Activated CD8-positive, alpha-beta T cell treated with anti-CD3 and anti-CD28 coated beads for 36 hours (primary cell): Measurements from ENCODE around the gene DLG2. TPM values are rescaled to one million over a fixed set of nuclear protein-coding genes. Genes with fewer than 3 reads are reported as not detected.

Experiments used
- ATAC-seq: fragments of 200-7000 bp; cut with Tn5 transposase; one replicate; pipeline ENCODE4 v1.10.0; 2021; ENCODE audit warnings: mild to moderate bottlenecking, moderate library complexity
- CTCF ChIA-PET: fragments of 350-600 bp; sonication (Branson Sonifier 250); formaldehyde crosslinking; loops from one replicate; lab custom pipeline; 2021; ENCODE audit warnings: antibody characterized with exemption; lab: Charles Lee
- POLR2A ChIA-PET: fragments of 350-600 bp; sonication (Branson Sonifier 250); formaldehyde crosslinking; loops from one replicate; lab custom pipeline; 2021; ENCODE audit warnings: antibody characterized with exemption; lab: Charles Lee
- DNase-seq: peaks from one replicate; pipeline ENCODE4 v3.0.0-alpha.2; 2020
- H3K27ac Mint-ChIP-seq: one replicate; pipeline ENCODE4 v1.8.0; 2021; ENCODE audit warnings: mild to moderate bottlenecking, mixed read lengths
- H3K27me3 Mint-ChIP-seq: one replicate; pipeline ENCODE4 v1.8.0; 2021; ENCODE audit warnings: mixed read lengths
- H3K36me3 Mint-ChIP-seq: one replicate; pipeline ENCODE4 v1.8.0; 2021; ENCODE audit warnings: low read depth, mixed read lengths
- H3K4me1 Mint-ChIP-seq: one replicate; pipeline ENCODE4 v1.8.0; 2021; ENCODE audit warnings: low read depth, mixed read lengths
- H3K4me3 Mint-ChIP-seq: one replicate; pipeline ENCODE4 v1.8.0; 2021; ENCODE audit warnings: mild to moderate bottlenecking, moderate library complexity, mixed read lengths
- H3K9me3 Mint-ChIP-seq: one replicate; pipeline ENCODE4 v1.8.0; 2021; ENCODE audit warnings: mixed read lengths
- CTCF ChIP-seq: fragments of 200-600 bp; IDR thresholded peaks from one replicate; pipeline ENCODE4 v1.8.0; 2022; ENCODE audit warnings: antibody characterized with exemption, mild to moderate bottlenecking
- intact Hi-C: fragments of 100-400 bp; cut with micrococcal nuclease; formaldehyde crosslinking; loops from one replicate; pipeline ENCODE4 v1.10.0; 2022
- total RNA-seq, 2 experiments: library from RNA; stranded (reverse); gene quantifications; one replicate each; pipeline ENCODE4 v1.2.3, GENCODE V29; 2021

DLG2 gene
- total RNA-seq, 2 experiments from 2014 or later: 2.2 to 2.6 TPM

- no peaks in the 10 kb centered on the region for H3K27me3 Mint-ChIP-seq
Observed at GRCh38 chr11:84871116-84871515, 756.0 kb downstream of the DLG2 start.

GRCh38 chr11:84870486-84870885, 756.7 kb downstream of the DLG2 start:
- ChIA-PET POLR2A (no interaction called here), CTCF (interaction anchor here (1.0 kb wide), 1 partner anchor 8 kb away, joined by 3 read pairs; no protein-coding TSS in a partner anchor)
- no peak for TF ChIP-seq CTCF
- peaks cover 20% of the 10 kb centered on the region for H3K9me3 Mint-ChIP-seq
- no peak overlapping the region for H3K4me3 Mint-ChIP-seq
- no peaks in the 10 kb centered on the region for H3K4me1 Mint-ChIP-seq
- intact Hi-C loops: no loop called here
- H3K36me3 Mint-ChIP-seq: no peaks in the 10 kb centered on the region
- no peaks in the 10 kb centered on the region for H3K27me3 Mint-ChIP-seq
- DNase-seq (no peak), ATAC-seq (no peak)
- H3K27ac Mint-ChIP-seq: no peak overlapping the region

More at GRCh38 chr11:84871116-84871515, 756.0 kb downstream of the DLG2 start:
- Mint-ChIP-seq H3K27ac (no peak overlapping the region), H3K4me1 (no peaks in the 10 kb centered on the region), H3K9me3 (peaks cover 19% of the 10 kb centered on the region), H3K4me3 (no peak overlapping the region), H3K36me3 (no peaks in the 10 kb centered on the region)
- ChIA-PET CTCF (interaction anchor here (1.0 kb wide), 1 partner anchor 8 kb away, joined by 3 read pairs; no protein-coding TSS in a partner anchor), POLR2A (no interaction called here)
- TF ChIP-seq CTCF: no peak
- intact Hi-C loops: no loop called here
- DNase-seq (no peak), ATAC-seq (no peak)

- Mint-ChIP-seq H3K36me3 (no peaks in the 10 kb centered on the region), H3K4me1 (no peaks in the 10 kb centered on the region), H3K9me3 (peaks cover 22% of the 10 kb centered on the region), H3K4me3 (no peak overlapping the region), H3K27ac (no peak overlapping the region), H3K27me3 (no peaks in the 10 kb centered on the region)
- no peak for ATAC-seq
- DNase-seq: no peak
- intact Hi-C loops: no loop called here
- no peak for TF ChIP-seq CTCF
- CTCF ChIA-PET: no interaction called here
- POLR2A ChIA-PET: no interaction called here
Observed at GRCh38 chr11:84866922-84867321, 760.2 kb downstream of the DLG2 start.

GRCh38 chr11:84865791-84866535, 761.2 kb downstream of the DLG2 start:
- ATAC-seq (no peak), DNase-seq (no peak)
- no peaks in the 10 kb centered on the region for H3K27me3 Mint-ChIP-seq
- H3K4me1 Mint-ChIP-seq: no peaks in the 10 kb centered on the region
- no peak for TF ChIP-seq CTCF
- POLR2A ChIA-PET: no interaction called here
- no peak overlapping the region for H3K4me3 Mint-ChIP-seq
- CTCF ChIA-PET: no interaction called here
- intact Hi-C loops: no loop called here
- H3K9me3 Mint-ChIP-seq: peaks cover 22% of the 10 kb centered on the region
- H3K36me3 Mint-ChIP-seq: no peaks in the 10 kb centered on the region
- H3K27ac Mint-ChIP-seq: no peak overlapping the region

- DNase-seq: no peak
- intact Hi-C loops: no loop called here
- peaks cover 22% of the 10 kb centered on the region for H3K9me3 Mint-ChIP-seq
- H3K27me3 Mint-ChIP-seq: no peaks in the 10 kb centered on the region
- no peak for ATAC-seq
- no peak overlapping the region for H3K4me3 Mint-ChIP-seq
- TF ChIP-seq CTCF: no peak
- no peaks in the 10 kb centered on the region for H3K4me1 Mint-ChIP-seq
- no peaks in the 10 kb centered on the region for H3K36me3 Mint-ChIP-seq
- H3K27ac Mint-ChIP-seq: no peak overlapping the region
- ChIA-PET POLR2A (no interaction called here), CTCF (no interaction called here)
Observed at GRCh38 chr11:84865257-84865656, 761.9 kb downstream of the DLG2 start.
